SK-N-SH treated with all-trans-retinoic acid at 6 μM for 48 hours (cell line): Measurements from ENCODE around the gene AKAP17A.

Experiments
- ATAC-seq: fragments of 200-7000 bp; cut with Tn5 transposase; 3 replicates; pipeline ENCODE4 v1.9.1; 2020; ENCODE audit warnings: mild to moderate bottlenecking, moderate library complexity
- ARNTL ChIP-seq: fragments of 450-650 bp; formaldehyde crosslinking; IDR thresholded peaks from 2 replicates; pipeline ENCODE4 v1.5.0; 2020; ENCODE audit warnings: low read depth, mild to moderate bottlenecking, moderate library complexity, borderline replicate concordance
- BACH2 ChIP-seq: fragments of 250-450 bp; sonication (Bioruptor Pico); IDR thresholded peaks from 2 replicates; pipeline ENCODE4 v1.9.0; 2021; ENCODE audit warnings: mild to moderate bottlenecking, borderline replicate concordance
- CREB5 ChIP-seq: fragments of 250-450 bp; sonication (Bioruptor Pico); IDR thresholded peaks from 2 replicates; pipeline ENCODE4 v1.5.1; 2020; ENCODE audit warnings: low read depth, mild to moderate bottlenecking, moderate library complexity
- CSRNP3 ChIP-seq: fragments of 250-450 bp; sonication (Bioruptor Pico); IDR thresholded peaks from 2 replicates; pipeline ENCODE4 v1.5.1; 2021; ENCODE audit warnings: mild to moderate bottlenecking, moderate library complexity
- ESRRG ChIP-seq: fragments of 250-450 bp; sonication (Bioruptor Pico); IDR thresholded peaks from 2 replicates; pipeline ENCODE4 v1.6.1; 2021; ENCODE audit warnings: mild to moderate bottlenecking
- ISL1 ChIP-seq: fragments of 250-450 bp; sonication (Bioruptor Pico); IDR thresholded peaks from 2 replicates; pipeline ENCODE4 v2.1.2; 2022; ENCODE audit warnings: mild to moderate bottlenecking, moderate library complexity
- OSR1 ChIP-seq: fragments of 250-450 bp; sonication (Bioruptor Pico); IDR thresholded peaks from 2 replicates; pipeline ENCODE4 v1.8.0; 2022; ENCODE audit warnings: moderate library complexity, mild to moderate bottlenecking, inconsistent platforms
- PPARA ChIP-seq: fragments of 250-450 bp; sonication (Bioruptor Pico); IDR thresholded peaks from 2 replicates; pipeline ENCODE4 v1.5.0; 2020; ENCODE audit warnings: mild to moderate bottlenecking, borderline replicate concordance
- SNAI2 ChIP-seq: fragments of 250-450 bp; sonication (Bioruptor Pico); IDR thresholded peaks from 2 replicates; pipeline ENCODE4 v1.5.0; 2020; ENCODE audit warnings: mild to moderate bottlenecking, moderate library complexity
- TCF4 ChIP-seq: fragments of 250-450 bp; sonication (Bioruptor Pico); IDR thresholded peaks from 2 replicates; pipeline ENCODE4 v1.8.0; 2021; ENCODE audit warnings: mild to moderate bottlenecking, moderate library complexity, borderline replicate concordance
- TOX ChIP-seq: fragments of 250-450 bp; sonication (Bioruptor Pico); IDR thresholded peaks from 2 replicates; pipeline ENCODE4 v1.8.0; 2021; ENCODE audit warnings: mild to moderate bottlenecking, moderate library complexity, borderline replicate concordance
- TSHZ2 ChIP-seq: fragments of 250-450 bp; sonication (Bioruptor Pico); IDR thresholded peaks from 2 replicates; pipeline ENCODE4 v1.5.0; 2020; ENCODE audit warnings: mild to moderate bottlenecking, moderate library complexity
- ZC3H10 ChIP-seq: fragments of 250-450 bp; sonication (Bioruptor Pico); IDR thresholded peaks from 2 replicates; pipeline ENCODE4 v1.5.1; 2021; ENCODE audit warnings: mild to moderate bottlenecking, moderate library complexity
- ZFP3 ChIP-seq: fragments of 250-450 bp; sonication (Bioruptor Pico); IDR thresholded peaks from 2 replicates; pipeline ENCODE4 v1.5.0; 2020; ENCODE audit warnings: mild to moderate bottlenecking, moderate library complexity
- ZFP30 ChIP-seq: fragments of 450-650 bp; formaldehyde crosslinking; IDR thresholded peaks from 2 replicates; pipeline ENCODE4 v1.5.0; 2022; ENCODE audit warnings: mild to moderate bottlenecking, moderate library complexity
- ZNF565 ChIP-seq: fragments of 450-650 bp; formaldehyde crosslinking; conservative IDR thresholded peaks from 2 replicates; pipeline ENCODE4 v1.5.0; 2020; ENCODE audit warnings: low read depth, mild to moderate bottlenecking, moderate library complexity
- ZNF70 ChIP-seq: fragments of 450-650 bp; formaldehyde crosslinking; IDR thresholded peaks from 2 replicates; pipeline ENCODE4 v1.5.0; 2020; ENCODE audit warnings: mild to moderate bottlenecking, moderate library complexity
- ZNF8 ChIP-seq: fragments of 450-650 bp; formaldehyde crosslinking; IDR thresholded peaks from 2 replicates; pipeline ENCODE4 v1.5.0; 2020; ENCODE audit warnings: mild to moderate bottlenecking, moderate library complexity

The AKAP17A gene

GRCh38 chrX:1591863-1592469, 562 bp downstream of the AKAP17A start:
- TF ChIP-seq ZNF565 (no peak), ZFP30 (CRISPR knock-in tag) (no peak), OSR1 (no peak), TSHZ2 (CRISPR knock-in tag) (no peak), CSRNP3 (no peak), ZNF8 (CRISPR knock-in tag) (no peak), PPARA (no peak), ARNTL (CRISPR knock-in tag) (no peak), TOX (CRISPR knock-in tag) (no peak), CREB5 (no peak), ZFP3 (no peak), BACH2 (CRISPR knock-in tag) (no peak), ZNF70 (CRISPR knock-in tag) (no peak), ZC3H10 (CRISPR knock-in tag) (no peak), TCF4 (CRISPR knock-in tag) (no peak), ESRRG (CRISPR knock-in tag) (no peak)
- peak; percentile 45 for ATAC-seq

GRCh38 chrX:1592470-1593142, 1.2 kb downstream of the AKAP17A start:
- ATAC-seq: peak; percentile 47
- TF ChIP-seq ISL1 (CRISPR knock-in tag) (no peak), TOX (CRISPR knock-in tag) (no peak)

GRCh38 chrX:1593286-1594271, 2.2 kb downstream of the AKAP17A start:
- ATAC-seq: no peak
- TF ChIP-seq TOX (CRISPR knock-in tag) (no peak), ZNF8 (CRISPR knock-in tag) (no peak), BACH2 (CRISPR knock-in tag) (no peak), SNAI2 (CRISPR knock-in tag) (no peak)

- ATAC-seq: no peak
- TF ChIP-seq CREB5: no peak
- TF ChIP-seq TOX (CRISPR knock-in tag): no peak
Measured at GRCh38 chrX:1595711-1596060, 4.3 kb downstream of the AKAP17A start.
